NT2/D1 (cell line): ENCODE measurements around the gene LRRC75A.

Source experiments
- SUZ12 ChIP-seq: IDR thresholded peaks from 2 replicates; pipeline ENCODE4 v1.6.1; 2011; ENCODE audit not compliant: insufficient read length, insufficient read depth; ENCODE audit errors: extremely low read depth
- YY1 ChIP-seq: IDR thresholded peaks from 2 replicates; pipeline ENCODE4 v1.6.1; 2011; ENCODE audit not compliant: insufficient read length, insufficient read depth
- ZNF274 ChIP-seq: IDR thresholded peaks from 2 replicates; pipeline ENCODE4 v1.6.1; 2011; ENCODE audit warnings: mild to moderate bottlenecking, low read depth, low read length

DNA sequence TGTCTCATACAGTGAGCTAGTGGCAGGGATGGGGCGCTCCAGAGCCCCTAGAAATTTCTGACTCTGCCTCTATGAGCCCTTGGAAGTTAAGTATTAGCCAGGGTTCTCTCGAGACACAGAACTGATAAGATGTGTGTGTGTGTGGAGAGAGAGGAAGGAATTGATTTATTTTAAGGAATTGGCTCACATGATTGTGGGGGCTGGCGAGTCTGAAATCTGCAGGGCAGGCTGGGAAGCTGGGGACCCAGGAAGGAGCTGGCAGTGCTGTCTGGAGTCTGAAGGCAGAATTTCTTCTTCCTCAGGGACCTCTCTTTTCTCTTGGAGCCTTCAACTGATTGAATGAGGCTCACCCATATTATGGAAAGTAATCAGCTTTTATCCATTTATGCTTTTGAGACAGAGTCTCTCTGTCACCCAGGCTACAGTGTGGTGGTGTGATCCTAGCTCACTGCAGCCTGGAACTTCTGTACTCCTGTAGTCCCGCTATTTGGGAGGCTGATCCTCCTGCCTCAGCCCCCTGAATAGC lies 16.8 kb downstream of the LRRC75A start:
- TF ChIP-seq YY1 = no peak
- TF ChIP-seq ZNF274 = no peak
- TF ChIP-seq SUZ12 = no peak
